Measurements from ENCODE around the gene OR3A2.

- TF ChIP-seq, protein P1, sequence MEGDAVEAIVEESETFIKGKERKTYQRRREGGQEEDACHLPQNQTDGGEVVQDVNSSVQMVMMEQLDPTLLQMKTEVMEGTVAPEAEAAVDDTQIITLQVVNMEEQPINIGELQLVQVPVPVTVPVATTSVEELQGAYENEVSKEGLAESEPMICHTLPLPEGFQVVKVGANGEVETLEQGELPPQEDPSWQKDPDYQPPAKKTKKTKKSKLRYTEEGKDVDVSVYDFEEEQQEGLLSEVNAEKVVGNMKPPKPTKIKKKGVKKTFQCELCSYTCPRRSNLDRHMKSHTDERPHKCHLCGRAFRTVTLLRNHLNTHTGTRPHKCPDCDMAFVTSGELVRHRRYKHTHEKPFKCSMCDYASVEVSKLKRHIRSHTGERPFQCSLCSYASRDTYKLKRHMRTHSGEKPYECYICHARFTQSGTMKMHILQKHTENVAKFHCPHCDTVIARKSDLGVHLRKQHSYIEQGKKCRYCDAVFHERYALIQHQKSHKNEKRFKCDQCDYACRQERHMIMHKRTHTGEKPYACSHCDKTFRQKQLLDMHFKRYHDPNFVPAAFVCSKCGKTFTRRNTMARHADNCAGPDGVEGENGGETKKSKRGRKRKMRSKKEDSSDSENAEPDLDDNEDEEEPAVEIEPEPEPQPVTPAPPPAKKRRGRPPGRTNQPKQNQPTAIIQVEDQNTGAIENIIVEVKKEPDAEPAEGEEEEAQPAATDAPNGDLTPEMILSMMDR (IDR thresholded peaks at IDR 0.05) = no peak
- TF ChIP-seq EZH2 (IDR thresholded peaks at IDR 0.05) = no peak
These were observed 110.0 kb downstream of the OR3A2 start for GRCh38 chr17:3276126-3276525.
